WTC11 (cell line): ENCODE measurements around the gene PSMC3. TPM values are rescaled to one million over a fixed set of nuclear protein-coding genes. Genes with fewer than 3 reads are reported as not detected.
A peak's percentile ranks its signal among the peaks of the same experiment; 100 is the strongest.

Source experiments
- ATAC-seq: fragments of 200-7000 bp; cut with Tn5 transposase; 2 replicates; pipeline ENCODE4 v1.10.0; 2021; ENCODE audit warnings: mild to moderate bottlenecking, moderate library complexity
- CTCF ChIA-PET: fragments of 300-600 bp; sonication (Branson Sonifier 250); formaldehyde crosslinking; loops from one replicate; lab custom pipeline; 2021; ENCODE audit warnings: antibody characterized with exemption; lab: Charles Lee
- POLR2A ChIA-PET: fragments of 350-600 bp; sonication (Branson Sonifier 250); formaldehyde crosslinking; loops from one replicate; lab custom pipeline; 2021; ENCODE audit warnings: antibody characterized with exemption; lab: Charles Lee
- DNase-seq: peaks from one replicate; pipeline ENCODE4 v3.0.0; 2021; ENCODE audit warnings: low spot score
- H3K27ac Mint-ChIP-seq: 2 replicates; pipeline ENCODE4 v1.8.0; 2021; ENCODE audit warnings: mixed read lengths
- H3K27me3 Mint-ChIP-seq: 2 replicates; pipeline ENCODE4 v1.8.0; 2021; ENCODE audit warnings: low read depth, mild to moderate bottlenecking, moderate library complexity, mixed read lengths
- H3K36me3 Mint-ChIP-seq: 2 replicates; pipeline ENCODE4 v1.8.0; 2021; ENCODE audit warnings: mixed read lengths
- H3K4me1 Mint-ChIP-seq: 2 replicates; pipeline ENCODE4 v1.8.0; 2022; ENCODE audit warnings: mixed read lengths
- H3K4me3 Mint-ChIP-seq: 2 replicates; pipeline ENCODE4 v1.8.0; 2021; ENCODE audit warnings: mild to moderate bottlenecking, moderate library complexity, mixed read lengths
- H3K9me3 Mint-ChIP-seq: 2 replicates; pipeline ENCODE4 v1.8.0; 2021; ENCODE audit warnings: mixed read lengths
- ARID4B ChIP-seq: sonication (generic); formaldehyde crosslinking; IDR thresholded peaks from 2 replicates; pipeline ENCODE4 v1.8.0; 2023; ENCODE audit warnings: missing genetic modification reagents, mild to moderate bottlenecking, borderline replicate concordance
- CBFB ChIP-seq: sonication (generic); formaldehyde crosslinking; IDR thresholded peaks from 2 replicates; pipeline ENCODE4 v1.8.1; 2022; ENCODE audit warnings: mild to moderate bottlenecking, low read depth, missing genetic modification reagents
- CDX4 ChIP-seq: fragments of 250-450 bp; sonication (Bioruptor Pico); IDR thresholded peaks from 2 replicates; pipeline ENCODE4 v1.9.0; 2021; ENCODE audit warnings: moderate library complexity, mild to moderate bottlenecking, inconsistent platforms, borderline replicate concordance
- CREB1 ChIP-seq: sonication (generic); formaldehyde crosslinking; IDR thresholded peaks from 2 replicates; pipeline ENCODE4 v1.8.0; 2023; ENCODE audit warnings: mild to moderate bottlenecking, missing genetic modification reagents
- CREM ChIP-seq: sonication (generic); formaldehyde crosslinking; IDR thresholded peaks from 2 replicates; pipeline ENCODE4 v1.8.1; 2022; ENCODE audit warnings: mild to moderate bottlenecking, missing genetic modification reagents, moderate library complexity
- ELF4 ChIP-seq: sonication (generic); formaldehyde crosslinking; IDR thresholded peaks from 2 replicates; pipeline ENCODE4 v1.8.1; 2022; ENCODE audit warnings: low read depth, mild to moderate bottlenecking, moderate library complexity, missing genetic modification reagents
- ERG ChIP-seq: fragments of 250-450 bp; sonication (Bioruptor Pico); IDR thresholded peaks from 2 replicates; pipeline ENCODE4 v1.8.0; 2021; ENCODE audit warnings: mild to moderate bottlenecking
- ETV6 ChIP-seq: sonication (generic); formaldehyde crosslinking; IDR thresholded peaks from 2 replicates; pipeline ENCODE4 v1.8.1; 2022; ENCODE audit warnings: mild to moderate bottlenecking, missing genetic modification reagents
- FOXP1 ChIP-seq: sonication (generic); formaldehyde crosslinking; IDR thresholded peaks from 2 replicates; pipeline ENCODE4 v1.8.0; 2022; ENCODE audit warnings: missing genetic modification reagents, mild to moderate bottlenecking, moderate library complexity, borderline replicate concordance
- FOXP4 ChIP-seq: sonication (generic); formaldehyde crosslinking; IDR thresholded peaks from 2 replicates; pipeline ENCODE4 v1.8.0; 2022; ENCODE audit warnings: mild to moderate bottlenecking, missing genetic modification reagents
- GRHL2 ChIP-seq: fragments of 250-450 bp; sonication (Bioruptor Pico); IDR thresholded peaks from 2 replicates; pipeline ENCODE4 v1.8.0; 2022; ENCODE audit warnings: mild to moderate bottlenecking, moderate library complexity; ENCODE audit not compliant: insufficient replicate concordance, severe bottlenecking
- GTF2I ChIP-seq: fragments of 250-450 bp; sonication (Bioruptor Pico); conservative IDR thresholded peaks from 2 replicates; pipeline ENCODE4 v1.4.0; 2021; ENCODE audit warnings: mild to moderate bottlenecking
- MLX ChIP-seq: sonication (generic); formaldehyde crosslinking; IDR thresholded peaks from 2 replicates; pipeline ENCODE4 v1.8.1; 2023; ENCODE audit warnings: mild to moderate bottlenecking, missing genetic modification reagents, moderate library complexity
- MXD4 ChIP-seq: fragments of 250-450 bp; sonication (Bioruptor Pico); IDR thresholded peaks from 2 replicates; pipeline ENCODE4 v1.8.0; 2021; ENCODE audit warnings: mild to moderate bottlenecking, moderate library complexity, borderline replicate concordance
- NR3C1 ChIP-seq: sonication (generic); formaldehyde crosslinking; conservative IDR thresholded peaks from 2 replicates; pipeline ENCODE4 v1.8.1; 2023; ENCODE audit warnings: low read depth, mild to moderate bottlenecking, missing genetic modification reagents
- OVOL2 ChIP-seq: fragments of 250-450 bp; sonication (Bioruptor Pico); IDR thresholded peaks from 2 replicates; pipeline ENCODE4 v1.9.0; 2021; ENCODE audit warnings: mild to moderate bottlenecking, borderline replicate concordance
- PRRX2 ChIP-seq: fragments of 250-450 bp; sonication (Bioruptor Pico); IDR thresholded peaks from 2 replicates; pipeline ENCODE4 v1.8.0; 2021; ENCODE audit warnings: mild to moderate bottlenecking
- SP1 ChIP-seq: sonication (generic); formaldehyde crosslinking; conservative IDR thresholded peaks from 2 replicates; pipeline ENCODE4 v1.8.1; 2022; ENCODE audit warnings: missing genetic modification reagents
- TP53 ChIP-seq: sonication (generic); formaldehyde crosslinking; IDR thresholded peaks from 2 replicates; pipeline ENCODE4 v1.8.1; 2023; ENCODE audit warnings: mild to moderate bottlenecking, missing genetic modification reagents
- USF1 ChIP-seq: sonication (generic); formaldehyde crosslinking; IDR thresholded peaks from 2 replicates; pipeline ENCODE4 v1.8.0; 2022; ENCODE audit warnings: mild to moderate bottlenecking, missing genetic modification reagents
- ZBTB43 ChIP-seq: sonication (generic); formaldehyde crosslinking; IDR thresholded peaks from 2 replicates; pipeline ENCODE4 v1.8.1; 2023; ENCODE audit warnings: mild to moderate bottlenecking, missing genetic modification reagents
- ZNF317 ChIP-seq: sonication (generic); formaldehyde crosslinking; IDR thresholded peaks from 2 replicates; pipeline ENCODE4 v1.8.1; 2023; ENCODE audit warnings: low read depth, mild to moderate bottlenecking, moderate library complexity, missing genetic modification reagents, borderline replicate concordance
- total RNA-seq: library from RNA; stranded (reverse); gene quantifications from 3 replicates; pipeline ENCODE4 v1.2.3, GENCODE V29; 2021

PSMC3 gene
- total RNA-seq, 1 experiment from 2014 or later: 162 TPM

- TF ChIP-seq ARID4B (CRISPR knock-in tag) (peak; percentile 30; the same call in 1 of the 2 replicates), USF1 (no peak), TP53 (CRISPR knock-in tag) (peak; percentile 92), FOXP1 (CRISPR knock-in tag) (peak; percentile 90), CREM (CRISPR knock-in tag) (peak; percentile 92), ERG (CRISPR knock-in tag) (0 out of 2 replicates have a peak, but pooled peaks have one; percentile 31), CBFB (CRISPR knock-in tag) (peak; percentile 98; the same call in 1 of the 2 replicates), MXD4 (no peak), SP1 (CRISPR knock-in tag) (peak; percentile 93), ELF4 (CRISPR knock-in tag) (peak; percentile 96; the same call in 1 of the 2 replicates), NR3C1 (0 out of 2 replicates have a peak, but pooled peaks have one; percentile 47), OVOL2 (CRISPR knock-in tag) (no peak), GRHL2 (CRISPR knock-in tag) (no peak)
Measured at GRCh38 chr11:47407746-47408590, 18.3 kb downstream of the PSMC3 start, which contains the start of gene SLC39A13 (continued).

GRCh38 chr11:47406896-47407745 lies 19.1 kb downstream of the PSMC3 start:
- peak overlapping the region; percentile 95 for H3K4me3 Mint-ChIP-seq
- H3K4me1 Mint-ChIP-seq: peaks cover 15% of the 10 kb centered on the region
- H3K9me3 Mint-ChIP-seq: no peaks in the 10 kb centered on the region
- H3K27me3 Mint-ChIP-seq: no peaks in the 10 kb centered on the region
- peak; percentile 7 for ATAC-seq
- peak overlapping the region; percentile 99 for H3K27ac Mint-ChIP-seq
- ChIA-PET CTCF (interaction anchor here (0.6 to 3.0 kb wide), 21 partner anchors 8 to 229 kb away, joined by 3 to 33 read pairs (median 5); partner anchors contain the start of genes ACP2 and PSMC3), POLR2A (no interaction called here)
- DNase-seq: peak; percentile 42
- H3K36me3 Mint-ChIP-seq: no peaks in the 10 kb centered on the region
- TF ChIP-seq ETV6 (no peak), ZNF317 (CRISPR knock-in tag) (no peak), ZBTB43 (CRISPR knock-in tag) (no peak), GTF2I (no peak), FOXP4 (no peak), NR3C1 (no peak), CDX4 (CRISPR knock-in tag) (no peak), OVOL2 (CRISPR knock-in tag) (no peak), CREB1 (no peak), MLX (CRISPR knock-in tag) (no peak), PRRX2 (CRISPR knock-in tag) (no peak)
